GM19468 (cell line): ENCODE data around the gene COTL1.
"Not testable (repeated sequence)": the region's sequence is repeated elsewhere in the genome, so short reads cannot be mapped to it uniquely, and the experiment has no call there.

Experiments
- ATAC-seq: cut with Tn5 transposase; IDR thresholded peaks from one replicate; pipeline ENCODE4 v1.9.1; 2021; ENCODE audit warnings: mild to moderate bottlenecking, moderate library complexity, moderate number of reproducible peaks; ENCODE audit not compliant: unreplicated experiment; ENCODE audit errors: extremely low read depth

Gene COTL1

GRCh38 chr16:84559311-84559932 is 58.5 kb downstream of the COTL1 start:
- ATAC-seq, result no peak

- not testable (repeated sequence) for ATAC-seq
Measured at GRCh38 chr16:84558850-84559249, 59.0 kb downstream of the COTL1 start.

- no peak for ATAC-seq
Measured at GRCh38 chr16:84557504-84557903, 60.4 kb downstream of the COTL1 start.

GRCh38 chr16:84557059-84557458 is 60.8 kb downstream of the COTL1 start:
- ATAC-seq, result no peak

- ATAC-seq, result no peak
Measured at GRCh38 chr16:84555418-84556196, 62.3 kb downstream of the COTL1 start.

- no peak for ATAC-seq
Measured at GRCh38 chr16:84554627-84555328, 63.1 kb downstream of the COTL1 start.

- ATAC-seq, result no peak
Measured at GRCh38 chr16:84553873-84554399, 63.9 kb downstream of the COTL1 start.

- no peak for ATAC-seq
Measured at GRCh38 chr16:84552135-84552534, 65.7 kb downstream of the COTL1 start.

GRCh38 chr16:84550096-84550495 is 67.8 kb downstream of the COTL1 start:
- no peak for ATAC-seq

GRCh38 chr16:84548971-84549844 is 68.7 kb downstream of the COTL1 start:
- ATAC-seq, result no peak

GRCh38 chr16:84548508-84548907 is 69.4 kb downstream of the COTL1 start:
- no peak for ATAC-seq

- no peak for ATAC-seq
Measured at GRCh38 chr16:84547546-84548061, 70.3 kb downstream of the COTL1 start.

GRCh38 chr16:84546669-84547545 is 71.0 kb downstream of the COTL1 start:
- no peak for ATAC-seq

GRCh38 chr16:84545114-84545737 is 72.7 kb downstream of the COTL1 start:
- ATAC-seq, result no peak

GRCh38 chr16:84544031-84544773 is 73.7 kb downstream of the COTL1 start:
- ATAC-seq, result no peak

GRCh38 chr16:84543253-84543652 is 74.6 kb downstream of the COTL1 start:
- ATAC-seq, result no peak

GRCh38 chr16:84541999-84542817 is 75.7 kb downstream of the COTL1 start:
- no peak for ATAC-seq
